Endothelial cell of umbilical vein (primary cell): ENCODE results near the gene PINK1. TPM values are rescaled to one million over a fixed set of nuclear protein-coding genes. Genes with fewer than 3 reads are reported as not detected.

Experiments used
- BruUV-seq: library from RNA; stranded (reverse); fragments of 400-500 nt; replicated peaks from 2 replicates; lab custom pipeline; 2021; lab: Mats Ljungman, UMichigan
- CTCF ChIA-PET: fragments of 300-600, 350-600 bp; sonication (Branson Sonifier 250); formaldehyde crosslinking; loops from one replicate; lab custom pipeline; 2021; ENCODE audit warnings: antibody characterized with exemption, inconsistent platforms; lab: Charles Lee
- POLR2A ChIA-PET: fragments of 300-600, 350-600 bp; sonication (Branson Sonifier 250); formaldehyde crosslinking; loops from one replicate; lab custom pipeline; 2021; ENCODE audit warnings: antibody characterized with exemption, inconsistent platforms; lab: Charles Lee
- DNase-seq: peaks from one replicate; pipeline ENCODE4 v3.0.0-alpha.2; 2011; ENCODE audit warnings: low read depth, low spot score
- FAIRE-seq: peaks from 2 replicates; lab custom pipeline; 2011; peaks lifted over from hg19 to GRCh38; lab: Jason Lieb, UNC
- H2AFZ ChIP-seq: 2 replicates; pipeline ENCODE4 v1.6.0; 2012; ENCODE audit warnings: low read depth, low read length, control low read depth, inconsistent platforms
- H3K27ac ChIP-seq: 2 replicates; pipeline ENCODE4 v1.5.1; 2011; ENCODE audit warnings: low read depth, mild to moderate bottlenecking, control low read depth, low read length, moderate library complexity; ENCODE audit not compliant: insufficient read depth
- H3K27me3 ChIP-seq, 2 experiments: 2 replicates each; pipeline versions ENCODE4 v1.6.0 to v1.6.1; 2011; ENCODE audit warnings: low read length in 2 of 2, mixed read lengths in 1 of 2; ENCODE audit not compliant: control insufficient read depth in 2 of 2, insufficient read depth in 2 of 2
- H3K36me3 ChIP-seq, 2 experiments: 2 replicates in 1 of 2; 3 replicates in 1 of 2; pipeline ENCODE4 v1.5.1; 2011; ENCODE audit warnings: low read length in 2 of 2, mild to moderate bottlenecking in 1 of 2, moderate library complexity in 1 of 2; ENCODE audit not compliant: control insufficient read depth in 2 of 2, insufficient read depth in 2 of 2; ENCODE audit errors: extremely low read depth in 1 of 2
- H3K4me1 ChIP-seq: 3 replicates; pipeline ENCODE4 v1.5.1; 2011; ENCODE audit warnings: mild to moderate bottlenecking, low read length; ENCODE audit not compliant: control insufficient read depth, insufficient read depth; ENCODE audit errors: extremely low read depth
- H3K4me2 ChIP-seq: 2 replicates; pipeline ENCODE4 v1.6.1; 2011; ENCODE audit warnings: low read length, control low read depth, mixed read lengths; ENCODE audit not compliant: insufficient read depth
- H3K4me3 ChIP-seq, 3 experiments: fragments of 200-600 bp in 1 of 3; sonication (generic), shearing (Covaris generic) in 1 of 3; replicated peaks in 1 of 3; 2 replicates each; pipeline ENCODE4 v1.5.1; 2011 to 2016; ENCODE audit warnings: control low read depth in 3 of 3, low read length in 3 of 3, mild to moderate bottlenecking in 2 of 3, inconsistent platforms in 1 of 3, low read depth in 1 of 3, moderate library complexity in 1 of 3; ENCODE audit not compliant: insufficient read depth in 1 of 3
- H3K79me2 ChIP-seq: 2 replicates; pipeline ENCODE4 v1.6.0; 2012; ENCODE audit warnings: low read length, inconsistent platforms; ENCODE audit not compliant: control insufficient read depth, insufficient read depth
- H3K9ac ChIP-seq: replicated peaks from 2 replicates; pipeline ENCODE3; 2011; ENCODE audit warnings: low read length, control low read depth; ENCODE audit not compliant: insufficient read depth; ENCODE audit errors: extremely low read depth
- H3K9me1 ChIP-seq: replicated peaks from 3 replicates; pipeline ENCODE4 v1.6.0; 2011; ENCODE audit warnings: mild to moderate bottlenecking, low read length; ENCODE audit not compliant: control insufficient read depth, insufficient read depth; ENCODE audit errors: extremely low read depth
- H3K9me3 ChIP-seq: replicated peaks from 2 replicates; pipeline ENCODE4 v1.5.1; 2012; ENCODE audit warnings: low read length, inconsistent platforms; ENCODE audit not compliant: control insufficient read depth, insufficient read depth
- H4K20me1 ChIP-seq: replicated peaks from 2 replicates; pipeline ENCODE3; 2011; ENCODE audit warnings: mild to moderate bottlenecking, low read length; ENCODE audit not compliant: control insufficient read depth, insufficient read depth; ENCODE audit errors: extremely low read depth
- EZH2 ChIP-seq: IDR thresholded peaks from 2 replicates; pipeline ENCODE4 v1.6.1; 2012; ENCODE audit warnings: borderline replicate concordance, low read depth, mild to moderate bottlenecking, moderate library complexity, low read length, inconsistent platforms; ENCODE audit not compliant: severe bottlenecking
- FOS ChIP-seq: IDR thresholded peaks from 2 replicates; pipeline ENCODE4 v1.6.1; 2011; ENCODE audit warnings: mild to moderate bottlenecking, low read length, moderate library complexity, borderline replicate concordance; ENCODE audit not compliant: insufficient read depth
- GATA2 ChIP-seq: IDR thresholded peaks from 2 replicates; pipeline ENCODE4 v1.7.0; 2011; ENCODE audit warnings: low read depth, mild to moderate bottlenecking, moderate library complexity, mixed read lengths, low read length; ENCODE audit not compliant: insufficient read length, insufficient read depth
- JUN ChIP-seq: IDR thresholded peaks from 2 replicates; pipeline ENCODE4 v1.6.1; 2011; ENCODE audit warnings: borderline replicate concordance, low read depth; ENCODE audit not compliant: insufficient read length, insufficient read depth
- MYC ChIP-seq: IDR thresholded peaks from one replicate; pipeline ENCODE4 v1.6.1; 2011; ENCODE audit warnings: mild to moderate bottlenecking, low read depth, low read length
- POLR2A ChIP-seq: IDR thresholded peaks from 2 replicates; pipeline ENCODE4 v1.6.1; 2012; ENCODE audit warnings: low read depth, mild to moderate bottlenecking, control low read depth, low read length
- POLR2AphosphoS5 ChIP-seq: IDR thresholded peaks from 2 replicates; pipeline ENCODE4 v1.6.1; 2012; ENCODE audit warnings: low read depth, mild to moderate bottlenecking, control low read depth, low read length, moderate library complexity; ENCODE audit not compliant: insufficient read depth
- dilution Hi-C: fragments of 300-500 bp; cut with MboI; formaldehyde crosslinking; loops from one replicate; pipeline ENCODE4 v1.15.0; 2019; ENCODE audit warnings: low sequenced_read_pairs; ENCODE audit not compliant: extremely low pct_ligation_motif_present
- intact Hi-C: fragments of 100-400 bp; cut with micrococcal nuclease; formaldehyde crosslinking; loops from one replicate; pipeline ENCODE4 v1.10.0; 2022
- polyA plus RNA-seq, 4 experiments: library from polyadenylated mRNA; depleted of rRNA in 3 of 4; stranded (reverse) in 3 of 4; unstranded in 1 of 4; fragments of >200 nt; gene quantifications; 2 replicates each; pipeline versions ENCODE4 v1.2.1 to v1.2.3, GENCODE V29; 2011 to 2012; ENCODE audit warnings: missing spikeins in 1 of 4
- total RNA-seq: library from RNA; stranded (reverse); gene quantifications from 2 replicates; pipeline ENCODE4 v1.2.3, GENCODE V29; 2021
- TF ChIP-seq, protein P1 (sequence below): IDR thresholded peaks from 2 replicates; pipeline ENCODE4 v1.6.1; 2011; ENCODE audit not compliant: insufficient read depth, insufficient read length
- TF ChIP-seq, protein P2 (sequence below), 2 donors: IDR thresholded peaks; 1 replicate in 1 of 2; 2 replicates in 1 of 2; pipeline ENCODE4 v1.5.1; 2011; ENCODE audit warnings: low read length in 2 of 2, mild to moderate bottlenecking in 2 of 2, moderate library complexity in 2 of 2, control low read depth in 1 of 2, inconsistent platforms in 1 of 2, low read depth in 1 of 2; ENCODE audit not compliant: insufficient read depth in 1 of 2; ENCODE audit errors: extremely low read depth in 1 of 2

The PINK1 gene
- total and polyA plus RNA-seq, 2 donors (not counting 3 experiments of a cell fraction or from before 2014, with no cell fraction given) = 27.3 to 27.9 TPM

DNA sequence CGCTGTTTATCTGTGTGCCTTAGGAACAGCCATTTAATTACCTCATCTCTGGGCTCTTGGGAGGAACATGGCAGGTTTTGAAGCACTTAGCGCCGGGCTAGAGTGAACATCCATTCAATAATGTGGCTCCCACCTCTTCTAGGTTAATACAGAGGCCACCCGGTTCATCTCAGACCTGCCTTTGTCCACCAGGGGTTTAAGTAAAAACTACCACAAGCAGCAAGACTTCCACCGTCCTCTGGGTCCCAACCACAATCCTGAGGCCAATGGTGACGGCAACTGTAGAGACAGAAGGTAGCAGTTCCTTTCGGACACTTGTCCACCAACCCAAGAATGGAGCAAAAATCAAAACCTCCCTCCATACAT, 28.8 kb downstream of the PINK1 start:
- CTCF ChIA-PET = interaction anchor here (1.1 to 2.1 kb wide), 2 partner anchors 12 to 28 kb away, joined by 6 to 9 read pairs; no protein-coding TSS in a partner anchor

More for the DNA sequence above, 28.8 kb downstream of the PINK1 start:
- Histone ChIP-seq H3K9me1 (no peaks in the 10 kb centered on the region), H3K4me1 (peaks cover 22% of the 10 kb centered on the region), H2AFZ (peak overlapping the region; percentile 94), H3K9ac (peak overlapping the region; percentile 83), H3K27ac (no peak overlapping the region), H3K4me3 (peak overlapping the region; percentile 64 to 93 (median 88)), H3K4me2 (peak overlapping the region; percentile 72), H3K36me3 (peaks cover 2 to 10% of the 10 kb centered on the region in 2 experiments), H3K79me2 (peaks cover 37% of the 10 kb centered on the region), H4K20me1 (no peaks in the 10 kb centered on the region), H3K27me3 (no peaks in the 10 kb centered on the region), H3K9me3 (no peaks in the 10 kb centered on the region)
- FAIRE-seq = no peak
- no peak for TF ChIP-seq FOS
- TF ChIP-seq POLR2A = no peak
- TF ChIP-seq, protein P1, sequence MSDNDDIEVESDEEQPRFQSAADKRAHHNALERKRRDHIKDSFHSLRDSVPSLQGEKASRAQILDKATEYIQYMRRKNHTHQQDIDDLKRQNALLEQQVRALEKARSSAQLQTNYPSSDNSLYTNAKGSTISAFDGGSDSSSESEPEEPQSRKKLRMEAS = no peak
- TF ChIP-seq GATA2 = no peak
- TF ChIP-seq, protein P2, sequence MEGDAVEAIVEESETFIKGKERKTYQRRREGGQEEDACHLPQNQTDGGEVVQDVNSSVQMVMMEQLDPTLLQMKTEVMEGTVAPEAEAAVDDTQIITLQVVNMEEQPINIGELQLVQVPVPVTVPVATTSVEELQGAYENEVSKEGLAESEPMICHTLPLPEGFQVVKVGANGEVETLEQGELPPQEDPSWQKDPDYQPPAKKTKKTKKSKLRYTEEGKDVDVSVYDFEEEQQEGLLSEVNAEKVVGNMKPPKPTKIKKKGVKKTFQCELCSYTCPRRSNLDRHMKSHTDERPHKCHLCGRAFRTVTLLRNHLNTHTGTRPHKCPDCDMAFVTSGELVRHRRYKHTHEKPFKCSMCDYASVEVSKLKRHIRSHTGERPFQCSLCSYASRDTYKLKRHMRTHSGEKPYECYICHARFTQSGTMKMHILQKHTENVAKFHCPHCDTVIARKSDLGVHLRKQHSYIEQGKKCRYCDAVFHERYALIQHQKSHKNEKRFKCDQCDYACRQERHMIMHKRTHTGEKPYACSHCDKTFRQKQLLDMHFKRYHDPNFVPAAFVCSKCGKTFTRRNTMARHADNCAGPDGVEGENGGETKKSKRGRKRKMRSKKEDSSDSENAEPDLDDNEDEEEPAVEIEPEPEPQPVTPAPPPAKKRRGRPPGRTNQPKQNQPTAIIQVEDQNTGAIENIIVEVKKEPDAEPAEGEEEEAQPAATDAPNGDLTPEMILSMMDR (IDR thresholded peaks at IDR 0.05; ENCODE audit: extremely low read depth in 1 of 2, insufficient read depth in 1 of 2, low read depth in 1 of 2, low read length in 2 of 2) = no peak
- TF ChIP-seq MYC = no peak
- no peak for TF ChIP-seq POLR2AphosphoS5
- no peak for TF ChIP-seq EZH2
- TF ChIP-seq JUN = no peak
- POLR2A ChIA-PET = interaction anchor here (0.7 to 1.0 kb wide), 2 partner anchors 12 to 16 kb away, joined by 3 read pairs; no protein-coding TSS in a partner anchor
- DNase-seq = no peak
- intact Hi-C loops (no loop called here), dilution Hi-C loops (no loop called here)
- no TSS peak for BruUV-seq
